HG03565 (cell line): Measurements from ENCODE around the gene CCR2.
"Not testable (repeated sequence)": the region's sequence is repeated elsewhere in the genome, so short reads cannot be mapped to it uniquely, and the experiment has no call there.

Experiments
- ATAC-seq: cut with Tn5 transposase; IDR thresholded peaks from one replicate; pipeline ENCODE4 v1.9.1; 2021; ENCODE audit warnings: mild to moderate bottlenecking, moderate library complexity; ENCODE audit not compliant: unreplicated experiment

CCR2 gene

GRCh38 chr3:46400846-46401245 lies 46.9 kb downstream of the CCR2 start:
- ATAC-seq = no peak

DNA sequence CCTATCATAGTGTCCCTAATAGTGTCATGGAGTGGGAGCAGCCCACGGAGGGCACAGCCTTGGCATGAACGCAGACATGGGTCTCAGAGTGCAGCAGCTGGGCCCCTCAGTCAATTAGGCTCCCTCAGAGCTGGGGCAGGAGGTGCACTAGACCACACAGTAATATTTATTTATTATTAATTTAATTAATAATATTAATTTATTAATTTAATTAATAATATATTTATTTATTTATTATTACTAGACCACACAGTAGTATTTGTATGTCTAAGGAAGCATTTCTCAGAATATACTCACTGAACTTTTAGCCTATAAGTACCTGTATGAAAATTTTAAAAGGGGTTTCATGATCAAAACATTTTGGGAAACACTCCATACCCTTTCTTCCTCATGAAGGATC lies 47.7 kb downstream of the CCR2 start:
- no peak for ATAC-seq

DNA sequence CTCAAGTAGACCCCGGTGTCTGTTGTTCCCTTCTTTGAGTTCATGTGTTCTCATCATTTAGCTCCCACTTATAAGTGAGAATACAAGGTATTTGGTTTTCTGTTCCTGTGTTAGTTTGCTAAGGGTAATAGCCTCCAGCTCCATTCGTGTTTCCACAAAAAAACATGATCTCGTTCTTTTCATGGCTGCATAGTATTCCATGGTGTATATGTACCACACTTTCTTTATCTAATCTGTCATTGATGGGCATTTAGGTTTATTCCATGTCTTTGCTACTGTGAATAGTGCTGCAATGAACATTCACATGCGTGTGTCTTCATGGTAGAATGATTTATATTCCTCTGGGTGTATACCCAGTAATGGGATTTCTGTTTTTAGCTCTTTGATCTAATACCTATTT lies 49.0 kb downstream of the CCR2 start:
- ATAC-seq = not testable (repeated sequence)

DNA sequence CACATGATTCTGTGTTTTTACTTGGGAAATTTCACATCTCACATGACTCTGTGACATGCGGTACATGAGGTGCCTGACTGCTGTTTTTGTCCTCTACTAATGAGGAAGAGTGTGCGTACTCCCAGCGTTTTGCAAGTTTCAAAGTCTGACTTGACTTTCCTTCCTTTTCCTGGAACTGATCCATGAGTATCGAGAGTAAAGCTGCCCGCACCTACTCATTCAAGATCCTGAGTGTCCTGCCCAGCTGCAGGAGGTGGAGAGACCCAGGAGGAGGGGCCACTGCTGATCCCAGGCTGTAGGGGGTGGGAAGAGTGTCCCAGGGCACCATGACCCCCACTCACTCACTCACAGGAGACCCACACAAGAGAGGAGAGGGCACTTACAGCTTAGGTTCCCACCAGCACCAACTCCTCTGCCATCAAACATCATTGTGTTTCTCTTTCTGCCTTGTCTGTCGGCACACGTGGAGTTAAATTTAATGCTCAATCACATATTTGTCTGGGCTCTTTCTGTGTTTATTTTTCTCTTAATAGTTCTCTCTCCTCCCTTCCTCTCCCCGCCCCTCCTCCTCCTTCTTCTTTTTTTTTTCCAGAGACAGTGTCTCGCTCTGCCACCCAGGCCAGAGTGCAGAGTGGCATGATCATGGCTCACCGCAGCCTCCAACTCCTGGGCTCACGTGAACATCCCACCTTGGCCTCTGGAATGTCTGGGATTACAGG lies 51.5 kb downstream of the CCR2 start:
- ATAC-seq = no peak

GRCh38 chr3:46406443-46406787 lies 52.5 kb downstream of the CCR2 start:
- ATAC-seq = no peak

- ATAC-seq = no peak
Measured at GRCh38 chr3:46406788-46407611, 53.1 kb downstream of the CCR2 start, which contains the start of the genes CCR5AS and CCRL2. Gene CCR5AS, minus strand, starts transcription at chr3:46407066. Gene CCRL2, plus strand, starts transcription at chr3:46407259. Its CDS starts 821 bp downstream, at chr3:46408080.

- no peak for ATAC-seq
Measured at GRCh38 chr3:46407970-46408369, 54.1 kb downstream of the CCR2 start.

DNA sequence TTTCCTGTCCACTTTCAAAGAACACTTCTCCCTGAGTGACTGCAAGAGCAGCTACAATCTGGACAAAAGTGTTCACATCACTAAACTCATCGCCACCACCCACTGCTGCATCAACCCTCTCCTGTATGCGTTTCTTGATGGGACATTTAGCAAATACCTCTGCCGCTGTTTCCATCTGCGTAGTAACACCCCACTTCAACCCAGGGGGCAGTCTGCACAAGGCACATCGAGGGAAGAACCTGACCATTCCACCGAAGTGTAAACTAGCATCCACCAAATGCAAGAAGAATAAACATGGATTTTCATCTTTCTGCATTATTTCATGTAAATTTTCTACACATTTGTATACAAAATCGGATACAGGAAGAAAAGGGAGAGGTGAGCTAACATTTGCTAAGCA lies 54.9 kb downstream of the CCR2 start:
- no peak for ATAC-seq

DNA sequence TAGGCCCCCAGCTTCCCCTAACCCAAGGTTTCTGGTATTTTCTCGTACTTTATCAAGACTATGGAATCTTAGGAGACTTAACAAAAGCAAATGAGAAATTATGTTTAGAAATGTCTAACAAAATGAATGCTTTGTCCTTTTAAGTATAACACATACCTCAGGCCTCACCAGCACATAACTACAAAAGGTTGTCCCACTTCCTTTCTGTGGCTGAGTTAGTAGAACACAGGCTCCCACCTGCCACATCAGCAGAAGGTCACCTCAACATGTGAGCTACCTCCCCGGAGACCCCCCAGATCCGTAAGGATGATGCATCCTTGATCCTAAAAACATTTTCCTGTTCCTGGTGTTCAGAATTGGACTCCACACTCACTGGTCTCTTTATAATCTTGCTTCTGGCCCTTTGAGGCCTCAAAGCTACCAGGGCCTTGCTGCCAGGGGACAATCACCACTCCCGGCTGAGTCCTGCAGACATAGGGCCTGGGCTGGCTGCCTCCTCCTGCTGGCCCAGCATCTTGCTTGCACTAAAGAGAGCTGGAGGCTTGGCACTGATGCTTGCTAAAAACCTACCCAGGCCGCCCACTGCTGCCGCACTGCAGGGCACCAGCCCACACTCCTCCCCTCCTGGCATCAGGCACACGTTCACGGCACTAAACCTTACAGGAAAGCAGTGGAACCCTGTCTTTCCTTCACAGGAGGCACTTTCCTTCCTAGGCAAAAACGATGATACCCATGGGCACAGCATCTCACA lies 56.0 kb downstream of the CCR2 start:
- ATAC-seq = no peak
